ENCODE results near the gene TOMM20.

TOMM20 gene

GRCh38 chr1:235152235-235152634 is 23.6 kb upstream of the TOMM20 start:
- TF ChIP-seq, protein P1, sequence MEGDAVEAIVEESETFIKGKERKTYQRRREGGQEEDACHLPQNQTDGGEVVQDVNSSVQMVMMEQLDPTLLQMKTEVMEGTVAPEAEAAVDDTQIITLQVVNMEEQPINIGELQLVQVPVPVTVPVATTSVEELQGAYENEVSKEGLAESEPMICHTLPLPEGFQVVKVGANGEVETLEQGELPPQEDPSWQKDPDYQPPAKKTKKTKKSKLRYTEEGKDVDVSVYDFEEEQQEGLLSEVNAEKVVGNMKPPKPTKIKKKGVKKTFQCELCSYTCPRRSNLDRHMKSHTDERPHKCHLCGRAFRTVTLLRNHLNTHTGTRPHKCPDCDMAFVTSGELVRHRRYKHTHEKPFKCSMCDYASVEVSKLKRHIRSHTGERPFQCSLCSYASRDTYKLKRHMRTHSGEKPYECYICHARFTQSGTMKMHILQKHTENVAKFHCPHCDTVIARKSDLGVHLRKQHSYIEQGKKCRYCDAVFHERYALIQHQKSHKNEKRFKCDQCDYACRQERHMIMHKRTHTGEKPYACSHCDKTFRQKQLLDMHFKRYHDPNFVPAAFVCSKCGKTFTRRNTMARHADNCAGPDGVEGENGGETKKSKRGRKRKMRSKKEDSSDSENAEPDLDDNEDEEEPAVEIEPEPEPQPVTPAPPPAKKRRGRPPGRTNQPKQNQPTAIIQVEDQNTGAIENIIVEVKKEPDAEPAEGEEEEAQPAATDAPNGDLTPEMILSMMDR (IDR thresholded peaks at IDR 0.05; ENCODE audit: low read depth, low read length, poor library complexity, severe bottlenecking) = no peak
- no peak for TF ChIP-seq EZH2phosphoT487 (IDR thresholded peaks at IDR 0.05; ENCODE audit: borderline replicate concordance, low read length)
- Histone ChIP-seq H3K27me3 (ENCODE audit: control insufficient read depth, low read length) (no peaks in the 10 kb centered on the region), H4K20me1 (ENCODE audit: control insufficient read depth, insufficient read depth, low read depth, low read length) (no peaks in the 10 kb centered on the region), H3K4me2 (ENCODE audit: low read length) (no peak overlapping the region), H3K9me3 (ENCODE audit: control insufficient read depth, insufficient read depth, low read length) (no peaks in the 10 kb centered on the region), H3F3A (ENCODE audit: control insufficient read depth, insufficient read depth) (no peaks in the 10 kb centered on the region), H3K4me3 (ENCODE audit: low read length) (no peak overlapping the region), H3K4me1 (ENCODE audit: control insufficient read depth, low read length) (peaks cover 7% of the 10 kb centered on the region), H3K27ac (ENCODE audit: low read depth, low read length) (no peak overlapping the region), H3K79me2 (ENCODE audit: control insufficient read depth, low read length) (peaks cover 19% of the 10 kb centered on the region), H3K9me2 (replicated peaks; ENCODE audit: control insufficient read depth, low read length) (no peaks in the 10 kb centered on the region), H3K36me3 (ENCODE audit: control insufficient read depth, low read length) (peaks cover 82% of the 10 kb centered on the region)

DNA sequence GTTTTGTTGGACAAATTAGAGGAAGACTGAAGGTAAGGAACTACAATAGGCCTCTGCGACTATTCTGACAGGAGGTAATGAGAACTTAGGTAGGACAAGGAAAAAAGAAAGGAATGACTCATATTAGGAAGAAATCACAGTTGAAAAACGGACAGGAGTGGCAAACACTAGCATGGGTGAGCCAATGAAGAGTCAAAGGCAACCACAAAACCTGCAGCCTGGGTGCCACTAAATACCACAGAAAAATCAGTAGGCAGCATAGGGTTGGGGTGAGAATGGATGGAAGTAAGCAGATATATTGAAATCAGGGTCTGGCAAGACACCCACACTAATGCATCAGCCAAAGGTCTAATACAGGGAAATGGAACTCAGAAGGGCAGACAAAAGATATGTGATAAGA is 22.4 kb upstream of the TOMM20 start:
- no peaks in the 10 kb centered on the region for H4K20me1 ChIP-seq (ENCODE audit: control insufficient read depth, insufficient read depth, low read depth, low read length)
- no peak overlapping the region for H3K27ac ChIP-seq (ENCODE audit: low read depth, low read length)
- H3K4me1 ChIP-seq (ENCODE audit: control insufficient read depth, low read length) = no peaks in the 10 kb centered on the region
- no peaks in the 10 kb centered on the region for H3K27me3 ChIP-seq (ENCODE audit: control insufficient read depth, low read length)
- H3K79me2 ChIP-seq (ENCODE audit: control insufficient read depth, low read length) = peaks cover 9% of the 10 kb centered on the region
- H3K9me3 ChIP-seq (ENCODE audit: control insufficient read depth, insufficient read depth, low read length) = no peaks in the 10 kb centered on the region
- no peak overlapping the region for H3K4me2 ChIP-seq (ENCODE audit: low read length)
- H3K9me2 ChIP-seq (replicated peaks; ENCODE audit: control insufficient read depth, low read length) = no peaks in the 10 kb centered on the region
- no peak for TF ChIP-seq EZH2phosphoT487 (IDR thresholded peaks at IDR 0.05; ENCODE audit: borderline replicate concordance, low read length)
- TF ChIP-seq, protein P1 (IDR thresholded peaks at IDR 0.05; ENCODE audit: low read depth, low read length, poor library complexity, severe bottlenecking) = no peak
- H3F3A ChIP-seq (ENCODE audit: control insufficient read depth, insufficient read depth) = no peaks in the 10 kb centered on the region
- peaks cover 80% of the 10 kb centered on the region for H3K36me3 ChIP-seq (ENCODE audit: control insufficient read depth, low read length)
- no peak overlapping the region for H3K4me3 ChIP-seq (ENCODE audit: low read length)

- Histone ChIP-seq H4K20me1 (ENCODE audit: control insufficient read depth, insufficient read depth, low read depth, low read length) (no peaks in the 10 kb centered on the region), H3K4me3 (ENCODE audit: low read length) (no peak overlapping the region), H3K27me3 (ENCODE audit: control insufficient read depth, low read length) (no peaks in the 10 kb centered on the region), H3K4me1 (ENCODE audit: control insufficient read depth, low read length) (no peaks in the 10 kb centered on the region; the same call in 1 of the 2 replicates), H3K27ac (ENCODE audit: low read depth, low read length) (no peak overlapping the region), H3K79me2 (ENCODE audit: control insufficient read depth, low read length) (peaks cover 16% of the 10 kb centered on the region), H3F3A (ENCODE audit: control insufficient read depth, insufficient read depth) (no peaks in the 10 kb centered on the region), H3K9me2 (replicated peaks; ENCODE audit: control insufficient read depth, low read length) (no peaks in the 10 kb centered on the region), H3K4me2 (ENCODE audit: low read length) (no peak overlapping the region), H3K36me3 (ENCODE audit: control insufficient read depth, low read length) (peaks cover 86% of the 10 kb centered on the region), H3K9me3 (ENCODE audit: control insufficient read depth, insufficient read depth, low read length) (no peaks in the 10 kb centered on the region)
- TF ChIP-seq, protein P1 (IDR thresholded peaks at IDR 0.05; ENCODE audit: low read depth, low read length, poor library complexity, severe bottlenecking) = no peak
- no peak for TF ChIP-seq EZH2phosphoT487 (IDR thresholded peaks at IDR 0.05; ENCODE audit: borderline replicate concordance, low read length)
These were observed 21.2 kb upstream of the TOMM20 start for GRCh38 chr1:235149824-235150223.

Data from DOHH2 (cell line).